ENCODE data around the gene LMX1B.

- no peak for TF ChIP-seq POLR2AphosphoS5 (IDR thresholded peaks at IDR 0.05; ENCODE audit: low read depth, low read length)
- no peak for TF ChIP-seq SIN3A (IDR thresholded peaks at IDR 0.05; ENCODE audit: borderline replicate concordance, insufficient read depth, low read depth, low read length)
- no peak for TF ChIP-seq CTCF (IDR thresholded peaks at IDR 0.05)
- TF ChIP-seq, protein P1, sequence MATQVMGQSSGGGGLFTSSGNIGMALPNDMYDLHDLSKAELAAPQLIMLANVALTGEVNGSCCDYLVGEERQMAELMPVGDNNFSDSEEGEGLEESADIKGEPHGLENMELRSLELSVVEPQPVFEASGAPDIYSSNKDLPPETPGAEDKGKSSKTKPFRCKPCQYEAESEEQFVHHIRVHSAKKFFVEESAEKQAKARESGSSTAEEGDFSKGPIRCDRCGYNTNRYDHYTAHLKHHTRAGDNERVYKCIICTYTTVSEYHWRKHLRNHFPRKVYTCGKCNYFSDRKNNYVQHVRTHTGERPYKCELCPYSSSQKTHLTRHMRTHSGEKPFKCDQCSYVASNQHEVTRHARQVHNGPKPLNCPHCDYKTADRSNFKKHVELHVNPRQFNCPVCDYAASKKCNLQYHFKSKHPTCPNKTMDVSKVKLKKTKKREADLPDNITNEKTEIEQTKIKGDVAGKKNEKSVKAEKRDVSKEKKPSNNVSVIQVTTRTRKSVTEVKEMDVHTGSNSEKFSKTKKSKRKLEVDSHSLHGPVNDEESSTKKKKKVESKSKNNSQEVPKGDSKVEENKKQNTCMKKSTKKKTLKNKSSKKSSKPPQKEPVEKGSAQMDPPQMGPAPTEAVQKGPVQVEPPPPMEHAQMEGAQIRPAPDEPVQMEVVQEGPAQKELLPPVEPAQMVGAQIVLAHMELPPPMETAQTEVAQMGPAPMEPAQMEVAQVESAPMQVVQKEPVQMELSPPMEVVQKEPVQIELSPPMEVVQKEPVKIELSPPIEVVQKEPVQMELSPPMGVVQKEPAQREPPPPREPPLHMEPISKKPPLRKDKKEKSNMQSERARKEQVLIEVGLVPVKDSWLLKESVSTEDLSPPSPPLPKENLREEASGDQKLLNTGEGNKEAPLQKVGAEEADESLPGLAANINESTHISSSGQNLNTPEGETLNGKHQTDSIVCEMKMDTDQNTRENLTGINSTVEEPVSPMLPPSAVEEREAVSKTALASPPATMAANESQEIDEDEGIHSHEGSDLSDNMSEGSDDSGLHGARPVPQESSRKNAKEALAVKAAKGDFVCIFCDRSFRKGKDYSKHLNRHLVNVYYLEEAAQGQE (IDR thresholded peaks at IDR 0.05; ENCODE audit: insufficient read depth in 1 of 2, low read depth in 2 of 2, low read length in 1 of 2) = no peak
Observed at GRCh38 chr9:126708178-126708577, 94.5 kb downstream of the LMX1B start.
